HG02884 (cell line): ENCODE data around the gene FIGN.

ENCODE experiments used
- ATAC-seq: cut with Tn5 transposase; IDR thresholded peaks from one replicate; pipeline ENCODE4 v1.9.1; 2021; ENCODE audit warnings: mild to moderate bottlenecking, moderate library complexity; ENCODE audit not compliant: unreplicated experiment

Gene FIGN

DNA sequence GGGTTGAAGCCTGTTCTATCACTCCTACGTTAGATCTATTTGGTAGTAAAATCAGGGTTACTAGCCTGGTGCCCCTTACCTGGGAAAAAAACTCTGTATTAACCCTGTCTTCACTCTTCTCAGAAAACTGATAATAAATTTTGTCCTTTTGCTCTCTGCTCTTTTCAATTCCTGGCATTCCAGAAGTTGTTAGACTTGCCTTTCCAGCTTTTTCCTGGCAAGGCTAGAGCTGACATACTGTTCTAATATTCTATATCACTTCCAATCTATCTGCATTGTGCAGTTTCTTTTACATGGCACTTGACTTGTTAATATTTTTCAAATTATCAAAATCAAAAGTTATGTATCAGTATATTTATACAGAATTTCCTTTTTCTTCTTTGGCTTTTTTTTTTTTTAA lies 162.2 kb downstream of the FIGN start:
- no peak for ATAC-seq

DNA sequence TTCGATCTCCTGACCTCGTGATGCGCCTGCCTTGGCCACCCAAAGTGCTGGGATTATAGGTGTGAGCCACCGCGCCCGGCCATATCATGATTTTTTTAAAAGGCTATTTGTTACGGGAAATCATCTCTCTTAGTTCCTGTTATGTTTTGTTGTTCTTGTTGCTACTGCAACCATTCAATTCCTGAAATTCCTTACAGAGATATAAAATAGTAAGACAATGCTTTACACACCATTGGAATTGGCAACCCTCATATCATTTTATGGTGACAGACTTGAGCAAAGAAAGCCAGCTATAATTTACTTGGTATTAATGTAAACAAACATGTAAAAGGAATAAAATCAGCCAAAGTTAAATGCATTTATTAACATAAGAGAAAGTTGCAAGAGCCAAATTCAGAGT lies 163.0 kb downstream of the FIGN start:
- no peak for ATAC-seq

DNA sequence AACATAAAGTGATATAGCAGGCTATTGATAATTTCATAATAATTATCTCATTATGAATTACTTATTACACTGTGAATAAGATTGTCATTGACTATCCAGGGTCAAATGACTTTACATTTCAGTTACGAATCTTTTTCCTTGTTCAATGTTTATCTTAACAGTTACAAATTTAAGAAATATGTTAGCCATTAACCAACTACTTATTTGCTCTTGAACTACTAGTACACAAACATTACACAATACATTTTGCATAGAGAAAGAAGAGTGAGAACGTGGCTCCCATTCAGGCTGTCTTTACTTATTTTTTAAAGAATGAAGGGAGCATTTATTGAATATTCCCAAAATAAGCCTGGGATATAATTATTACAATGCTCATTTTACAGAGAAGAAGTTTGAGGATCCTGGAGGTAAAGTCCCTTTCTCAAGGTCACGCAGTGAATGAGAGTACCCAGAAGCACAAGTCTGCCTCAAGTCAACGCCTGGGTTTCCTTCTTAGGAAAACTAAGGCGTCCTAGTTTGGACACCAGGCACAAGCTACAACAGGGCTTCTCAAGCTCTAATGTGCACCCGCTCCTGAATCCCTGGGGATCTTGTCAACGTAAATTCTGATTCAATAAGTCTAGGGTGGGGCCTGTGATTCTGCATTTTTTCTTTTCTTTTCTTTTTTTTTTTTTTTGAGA lies 164.2 kb downstream of the FIGN start:
- ATAC-seq = no peak

DNA sequence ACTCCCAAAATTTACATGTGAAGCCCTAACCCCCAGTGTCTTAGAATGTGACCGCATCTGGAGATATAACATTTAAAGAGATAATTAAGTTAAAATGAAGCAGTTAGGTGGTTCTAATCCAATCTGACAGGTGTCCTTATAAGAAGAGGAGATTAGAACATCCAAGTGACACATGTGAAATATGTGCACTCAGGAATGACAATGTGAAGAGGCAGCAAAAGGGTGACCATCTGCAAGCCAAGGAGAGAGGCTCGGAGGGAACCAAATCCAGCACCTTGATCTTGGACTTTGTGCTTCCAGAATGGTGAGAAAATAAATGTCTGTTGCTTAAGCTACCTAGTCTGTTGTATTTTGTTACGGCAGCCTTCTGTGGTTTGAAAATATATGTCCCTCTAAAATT lies 165.4 kb downstream of the FIGN start:
- ATAC-seq = no peak

DNA sequence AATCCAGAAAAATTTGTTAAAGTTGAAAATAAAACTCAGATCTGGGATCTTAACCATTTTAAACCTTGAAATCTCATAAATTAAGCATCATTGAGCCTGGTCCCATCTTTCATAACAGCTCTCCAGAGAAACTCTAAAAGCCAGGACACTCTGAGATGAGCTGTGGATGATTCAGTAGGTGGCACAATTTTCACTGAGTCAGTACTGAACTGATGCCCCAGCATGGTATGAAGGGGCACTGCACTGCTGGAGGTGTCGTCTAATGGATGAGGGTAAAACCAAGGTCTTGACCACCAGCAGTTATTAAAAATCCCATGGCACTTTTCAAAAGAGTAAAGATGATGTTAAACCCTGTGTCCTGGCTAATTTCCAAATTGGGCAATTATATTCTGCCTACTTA lies 170.6 kb downstream of the FIGN start:
- ATAC-seq = no peak

DNA sequence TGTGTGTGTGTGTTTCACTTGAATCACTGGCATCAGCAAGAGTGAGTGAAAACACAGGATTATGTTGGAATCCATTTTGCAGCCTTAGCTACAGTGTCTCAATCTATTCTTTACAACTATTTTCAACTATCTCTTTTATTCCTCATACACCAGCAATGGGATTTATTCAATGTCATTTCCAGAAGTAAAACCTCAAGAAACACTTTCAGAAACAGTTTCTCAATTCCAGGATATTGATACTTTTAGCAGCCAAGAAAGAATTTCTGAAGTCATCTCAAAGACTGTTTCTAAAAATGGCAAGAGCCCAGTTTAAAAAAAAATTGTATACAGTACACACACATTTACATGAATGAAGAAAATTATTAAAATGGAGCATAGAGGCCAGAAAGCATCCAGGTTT lies 171.6 kb downstream of the FIGN start:
- ATAC-seq = no peak

DNA sequence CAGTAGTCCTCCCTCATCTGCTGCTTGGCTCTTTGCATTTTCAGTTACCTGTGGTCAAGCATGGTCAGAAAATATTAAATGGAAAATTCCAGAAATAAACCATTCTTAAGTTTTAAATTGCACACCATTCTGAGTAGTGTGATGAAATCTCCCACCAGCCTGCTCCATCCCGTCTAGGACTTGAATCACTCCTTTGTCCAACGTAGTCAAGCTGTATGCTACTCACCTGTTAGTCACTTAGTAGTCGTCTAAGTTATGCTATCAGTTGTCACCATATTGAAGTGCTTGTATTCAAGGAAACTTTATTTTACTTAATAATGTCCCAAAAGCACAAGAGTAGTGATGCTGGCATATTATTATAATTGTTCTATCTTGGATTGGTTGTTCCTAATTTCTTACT lies 172.5 kb downstream of the FIGN start:
- ATAC-seq = no peak

DNA sequence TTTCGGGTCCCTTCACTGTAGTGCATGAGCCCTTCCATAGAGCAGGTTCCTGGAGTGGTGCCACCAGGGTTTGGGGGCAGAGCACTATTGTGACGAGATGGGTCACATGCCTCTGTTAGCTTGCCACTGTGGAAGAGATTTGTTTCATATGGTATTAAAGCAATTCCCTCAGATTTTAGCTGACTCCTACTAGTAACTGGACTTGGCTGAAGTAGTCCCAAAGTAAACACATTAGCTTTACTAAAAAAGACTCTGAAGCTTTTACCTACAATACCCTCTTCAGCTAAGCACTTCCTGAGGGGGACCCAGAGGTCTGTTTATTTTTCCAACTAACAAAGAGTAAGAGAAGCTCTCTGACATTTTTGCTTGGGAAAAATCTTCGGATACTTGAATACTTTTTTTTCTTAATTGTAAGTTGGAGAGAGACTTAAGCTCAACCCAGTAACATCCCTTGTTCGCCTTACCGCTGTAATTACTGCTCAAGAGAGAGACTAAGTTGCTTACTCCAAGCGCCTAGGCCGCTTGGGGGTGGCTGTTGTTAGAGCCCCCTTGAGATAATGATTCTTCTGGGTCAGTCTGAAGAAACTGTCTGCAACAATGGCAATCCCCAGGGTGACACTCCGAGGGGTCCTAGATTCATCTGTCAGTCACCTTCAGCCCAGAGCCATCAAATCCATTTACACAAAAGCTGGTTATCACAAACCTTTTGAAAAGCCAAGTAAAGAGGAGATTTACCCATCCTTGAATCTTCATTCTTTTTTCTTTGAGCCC lies 177.4 kb downstream of the FIGN start:
- ATAC-seq = no peak

DNA sequence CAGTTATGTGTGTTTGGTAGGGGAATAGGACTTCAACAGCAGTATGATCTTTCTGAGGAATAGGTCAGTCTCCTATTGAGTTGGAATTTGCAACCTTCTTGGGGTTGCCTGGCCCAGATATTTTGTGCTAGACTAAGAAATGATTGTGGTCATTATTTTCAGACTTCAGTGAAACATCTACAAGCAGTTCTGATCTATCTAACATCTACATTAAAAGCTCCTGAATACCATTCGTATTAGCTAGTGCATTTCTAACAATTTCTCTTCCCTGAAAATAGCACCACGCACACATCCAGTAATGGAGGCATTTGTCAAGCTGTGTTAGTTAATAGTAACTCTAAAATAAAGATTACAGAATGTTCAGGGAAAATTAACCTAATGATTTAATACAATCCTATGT lies 179.3 kb downstream of the FIGN start:
- ATAC-seq = no peak

DNA sequence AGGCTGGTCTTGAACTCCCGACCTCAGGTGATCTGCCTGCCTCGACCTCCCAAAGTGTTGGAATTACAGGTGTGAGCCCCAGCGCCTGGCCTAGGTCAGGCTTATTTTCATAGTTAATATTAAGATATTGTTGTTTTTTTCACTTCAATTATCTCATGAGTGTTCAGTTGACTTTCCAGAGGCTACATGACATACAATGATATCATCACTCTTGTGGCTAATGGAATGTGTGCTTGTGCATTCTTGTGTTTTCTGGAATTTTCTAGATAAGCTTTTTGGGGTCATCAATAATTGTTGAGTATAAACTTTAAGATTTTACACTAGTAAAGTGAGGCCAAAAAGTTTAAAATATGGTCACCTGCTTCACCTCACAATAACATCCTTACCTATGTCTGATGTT lies 180.9 kb downstream of the FIGN start:
- no peak for ATAC-seq

DNA sequence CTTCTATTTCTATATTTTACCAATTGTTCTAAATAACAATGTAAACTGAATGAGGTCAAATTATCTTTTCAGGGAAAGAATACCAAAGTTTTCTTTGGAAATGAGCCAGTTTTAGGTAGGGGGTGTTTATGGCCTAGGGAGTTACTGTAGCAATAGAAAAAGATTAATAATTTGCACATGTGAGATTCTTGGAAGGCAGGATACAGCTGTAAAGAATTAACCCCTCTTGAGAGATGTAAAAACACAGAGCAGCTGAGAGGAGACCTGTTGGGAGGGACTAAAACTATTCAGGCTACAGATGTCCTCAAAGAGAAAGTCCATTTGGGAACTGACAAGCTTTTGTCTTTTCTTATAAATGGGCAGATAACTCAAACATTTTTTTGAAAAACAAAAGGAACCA lies 182.2 kb downstream of the FIGN start:
- ATAC-seq = no peak

DNA sequence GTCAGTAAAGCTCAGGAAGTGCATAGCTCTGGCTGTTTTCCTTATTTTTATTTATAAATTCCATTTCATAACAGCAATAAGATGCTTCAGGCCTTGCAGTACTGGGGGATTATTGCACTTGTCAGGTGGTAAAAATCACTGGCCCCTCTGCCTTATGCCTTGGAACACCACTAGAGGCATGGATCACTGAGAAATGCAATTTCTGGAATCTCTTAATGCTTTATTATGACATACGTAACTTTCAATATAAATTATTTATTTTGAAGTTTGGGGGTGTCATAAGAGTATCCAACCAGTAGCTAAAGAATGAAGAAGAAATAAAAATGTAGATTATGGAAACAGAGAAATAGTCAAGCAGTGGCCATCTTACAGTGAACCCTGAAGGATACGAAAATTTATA lies 183.1 kb downstream of the FIGN start:
- ATAC-seq = no peak

DNA sequence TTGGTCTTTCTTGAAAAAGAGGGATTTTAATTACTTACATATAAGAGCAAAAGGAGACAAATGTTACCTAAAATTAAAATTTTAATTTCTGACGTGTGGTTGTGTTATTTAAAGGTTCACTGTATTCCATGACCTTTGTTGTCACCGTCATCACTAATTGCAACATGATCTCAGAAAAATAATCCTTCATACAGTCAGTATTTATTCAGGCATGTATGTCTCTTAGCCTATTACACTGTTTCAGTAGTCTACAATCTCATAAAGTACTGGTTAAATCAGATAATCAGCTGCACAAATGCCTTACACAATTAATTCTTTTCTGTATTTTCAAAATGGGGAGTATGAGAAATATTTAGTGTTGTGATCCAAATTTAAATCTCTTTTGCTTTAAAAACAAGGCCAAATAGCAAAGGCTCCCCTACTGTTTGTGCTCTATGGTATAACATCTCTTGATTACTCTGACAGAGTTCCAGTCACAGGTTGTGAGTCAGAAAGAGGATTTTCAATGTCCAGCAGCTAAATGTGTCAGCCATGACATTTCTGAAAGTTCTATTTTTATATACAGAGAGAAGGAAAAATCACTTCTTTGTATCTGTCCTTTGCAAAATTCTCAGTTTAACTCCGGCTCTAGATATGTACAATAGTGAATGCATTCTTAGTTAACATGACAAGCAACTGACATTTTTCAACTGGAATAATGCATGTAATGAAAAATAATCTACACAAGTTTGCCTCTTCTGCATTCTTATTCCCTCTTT lies 184.0 kb downstream of the FIGN start:
- ATAC-seq = no peak

DNA sequence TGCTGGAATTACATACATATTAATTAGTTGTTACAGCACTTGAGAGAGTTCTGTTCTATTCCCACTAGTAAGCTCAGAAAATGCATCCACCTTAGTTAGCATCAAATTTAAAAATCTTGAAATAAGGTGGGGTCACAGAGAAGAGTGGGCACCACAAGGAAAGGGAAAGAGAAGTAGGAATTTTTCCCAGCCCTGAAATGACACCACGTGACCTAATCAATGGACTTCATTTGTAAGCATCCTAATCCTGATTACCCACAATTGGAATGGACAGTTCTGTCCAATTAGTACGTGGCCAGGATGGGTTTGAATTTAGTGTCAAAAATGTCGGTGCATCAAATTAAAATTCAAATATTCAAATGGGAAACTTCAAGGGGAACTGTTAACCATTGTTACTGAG lies 186.8 kb downstream of the FIGN start:
- no peak for ATAC-seq
